Spleen (tissue), 11 donors: ENCODE data around the gene SMU1. TPM values are rescaled to one million over a fixed set of nuclear protein-coding genes. Genes with fewer than 3 reads are reported as not detected.

Experiments
- DNase-seq: peaks from one replicate; pipeline ENCODE4 v3.0.0-alpha.2; 2020
- H3K27ac ChIP-seq, 8 donors: fragments of 200-600 bp; sonication (generic) in 7 of 8; 1 replicate in 4 of 8; 2 replicates in 4 of 8; pipeline versions ENCODE4 v1.5.0 to v1.8.0; 2016 to 2021; ENCODE audit warnings: inconsistent platforms in 4 of 8, mild to moderate bottlenecking in 4 of 8, moderate library complexity in 1 of 8
- H3K27me3 ChIP-seq, 7 donors: fragments of 200-600 bp; sonication (generic) in 6 of 7; replicated peaks in 1 of 7; 1 replicate in 4 of 7; 2 replicates in 3 of 7; pipeline versions ENCODE4 v1.5.0 to v1.8.0; 2016 to 2021; ENCODE audit warnings: inconsistent platforms in 3 of 7, mild to moderate bottlenecking in 1 of 7
- H3K36me3 ChIP-seq, 6 donors: fragments of 200-600 bp; sonication (generic) in 5 of 6; 1 replicate in 4 of 6; 2 replicates in 2 of 6; pipeline versions ENCODE4 v1.5.0 to v1.8.0; 2016 to 2021; ENCODE audit warnings: inconsistent platforms in 2 of 6
- H3K4me1 ChIP-seq, 6 donors: fragments of 200-600 bp; sonication (generic) in 5 of 6; 1 replicate in 3 of 6; 2 replicates in 3 of 6; pipeline versions ENCODE4 v1.5.0 to v1.8.0; 2016 to 2021; ENCODE audit warnings: inconsistent platforms in 3 of 6
- H3K4me3 ChIP-seq, 8 donors: fragments of 200-600 bp; sonication (generic) in 7 of 8; 1 replicate in 4 of 8; 2 replicates in 4 of 8; pipeline versions ENCODE4 v1.5.0 to v1.8.0; 2016 to 2021; ENCODE audit warnings: inconsistent platforms in 4 of 8, mild to moderate bottlenecking in 4 of 8, moderate library complexity in 2 of 8
- H3K9me3 ChIP-seq, 8 donors: fragments of 200-600 bp; sonication (generic) in 7 of 8; 1 replicate in 4 of 8; 2 replicates in 4 of 8; pipeline versions ENCODE4 v1.5.0 to v1.8.0; 2016 to 2021; ENCODE audit warnings: inconsistent platforms in 4 of 8
- CTCF ChIP-seq, 11 experiments: fragments of 200-600 bp in 7 of 11; fragments of 450-650 bp in 4 of 11; sonication (generic) in 4 of 11; IDR thresholded peaks in 8 of 11; conservative IDR thresholded peaks in 3 of 11; 1 replicate in 7 of 11; 2 replicates in 4 of 11; pipeline versions ENCODE4 v1.4.0 to v1.8.0; 2016 to 2021; ENCODE audit warnings: antibody characterized with exemption in 11 of 11, inconsistent platforms in 4 of 11, mild to moderate bottlenecking in 1 of 11
- POLR2A ChIP-seq, 3 donors: fragments of 450-650 bp; IDR thresholded peaks; one replicate each; pipeline ENCODE4 v1.5.1; 2017; ENCODE audit warnings: antibody characterized with exemption in 3 of 3, mild to moderate bottlenecking in 1 of 3
- POLR2AphosphoS5 ChIP-seq, 3 donors: sonication (generic); formaldehyde crosslinking; IDR thresholded peaks; one replicate each; pipeline ENCODE4 v1.5.1; 2017; ENCODE audit warnings: antibody characterized with exemption in 3 of 3
- WGBS, 5 donors: extraction: QIAGEN DNeasy Blood & Tissue Kit in 3 of 5; methylation state at CpG; one replicate each; pipeline versions ENCODE4 v1.1.5 to v1.1.7; 2013 to 2018; 5-methylcytosine and 5-hydroxymethylcytosine counted together
- intact Hi-C: fragments of 100-400 bp; cut with DNase I; formaldehyde crosslinking; loops from one replicate; pipeline ENCODE4 v1.15.0; 2023; ENCODE audit warnings: low total_unique reads
- polyA plus RNA-seq, 3 donors: library from polyadenylated mRNA; stranded (reverse); fragments of 200-250 nt; gene quantifications; one replicate each; pipeline ENCODE4 v1.2.1, GENCODE V29; 2013
- total RNA-seq, 7 donors: library from RNA; depleted of rRNA in 3 of 7; stranded (reverse); fragments of >200 nt in 3 of 7; fragmentation: NEBNext Ultra II Directional in 4 of 7; extraction: Animal tissue kit (Norgen Biotek cat#: 25700) in 4 of 7; gene quantifications; one replicate each; pipeline versions ENCODE4 v1.1.0 to v1.2.1, GENCODE V29; 2016 to 2021
- donor health status: healthy with polysubstance abuse.
- donor health status: DM: no; HTN: no; CAD: no; lungs with moderate emphysema.
- donor health status: DM: no; HTN: no; CAD: no.
- donor health status: Bipolar disorder and iron deficiency.
- donor health status: healthy.
- donor health status: DM: no; HTN: no; CAD: no.
- donor health status: DM: yes; HTN: yes; CAD: no.

SMU1 gene
- total and polyA plus RNA-seq, 10 donors: 7.2 to 23.3 (median 18.8) TPM

GRCh38 chr9:33051144-33051543, 25.3 kb downstream of the SMU1 start:
- H3K4me1 ChIP-seq: peaks cover 0 to 5% (median 2%) of the 10 kb centered on the region in 6 donors
- H3K36me3 ChIP-seq: peaks cover 12 to 97% (median 76%) of the 10 kb centered on the region in 6 donors
- peak overlapping the region in 1 of 8 donors; percentile 23 for H3K27ac ChIP-seq
- no peaks in the 10 kb centered on the region for H3K27me3 ChIP-seq
- WGBS, 5 donors: 83 to 88% (median 87%) methylated on average over 4 of the region's 4 CpGs
- no peaks in the 10 kb centered on the region for H3K9me3 ChIP-seq
- DNase-seq: no peak
- intact Hi-C loops: no loop called here
- no peak overlapping the region for H3K4me3 ChIP-seq
- TF ChIP-seq POLR2AphosphoS5 (IDR thresholded peaks at IDR 0.05) (no peak), POLR2A (IDR thresholded peaks at IDR 0.05) (no peak), CTCF (IDR thresholded peaks at IDR 0.05 in 8 of 11, conservative IDR thresholded peaks at IDR 0.05 in 3 of 11) (no peak)

GRCh38 chr9:33049680-33050361, 26.7 kb downstream of the SMU1 start:
- TF ChIP-seq POLR2AphosphoS5 (IDR thresholded peaks at IDR 0.05) (no peak), CTCF (IDR thresholded peaks at IDR 0.05 in 8 of 11, conservative IDR thresholded peaks at IDR 0.05 in 3 of 11) (no peak), POLR2A (IDR thresholded peaks at IDR 0.05) (no peak)
- no peaks in the 10 kb centered on the region for H3K9me3 ChIP-seq
- H3K36me3 ChIP-seq: peaks cover 9 to 93% (median 69%) of the 10 kb centered on the region in 6 donors
- no peak overlapping the region for H3K27ac ChIP-seq
- H3K4me3 ChIP-seq: no peak overlapping the region
- peaks cover 0 to 8% (median 3%) of the 10 kb centered on the region in 6 donors for H3K4me1 ChIP-seq
- intact Hi-C loops: no loop called here
- H3K27me3 ChIP-seq: no peaks in the 10 kb centered on the region
- no peak for DNase-seq
- WGBS, 5 donors: 90 to 100% (median 95%) methylated on average over 2 of the region's 2 CpGs

GRCh38 chr9:33048054-33048465, 28.4 kb downstream of the SMU1 start:
- 89 to 96% (median 93%) methylated on average over 2 of the region's 2 CpGs for WGBS, 5 donors
- H3K27me3 ChIP-seq: no peaks in the 10 kb centered on the region
- no peak for DNase-seq
- H3K4me1 ChIP-seq: peaks cover 5 to 25% (median 20%) of the 10 kb centered on the region in 6 donors
- intact Hi-C loops: no loop called here
- TF ChIP-seq POLR2AphosphoS5 (IDR thresholded peaks at IDR 0.05) (no peak), POLR2A (IDR thresholded peaks at IDR 0.05) (no peak), CTCF (IDR thresholded peaks at IDR 0.05 in 8 of 11, conservative IDR thresholded peaks at IDR 0.05 in 3 of 11) (no peak)
- H3K4me3 ChIP-seq: no peak overlapping the region
- no peaks in the 10 kb centered on the region for H3K9me3 ChIP-seq
- no peak overlapping the region for H3K27ac ChIP-seq
- peaks cover 2 to 76% (median 53%) of the 10 kb centered on the region in 6 donors for H3K36me3 ChIP-seq

- DNase-seq: no peak
- H3K4me3 ChIP-seq: no peak overlapping the region
- intact Hi-C loops: no loop called here
- 91 to 100% (median 94%) methylated on average over 1 of the region's 1 CpG for WGBS, 5 donors
- peaks cover 5 to 39% (median 23%) of the 10 kb centered on the region in 6 donors for H3K4me1 ChIP-seq
- no peaks in the 10 kb centered on the region for H3K27me3 ChIP-seq
- TF ChIP-seq POLR2A (IDR thresholded peaks at IDR 0.05): no peak
- no peak for TF ChIP-seq CTCF (IDR thresholded peaks at IDR 0.05 in 8 of 11, conservative IDR thresholded peaks at IDR 0.05 in 3 of 11)
- TF ChIP-seq POLR2AphosphoS5 (IDR thresholded peaks at IDR 0.05): no peak
- no peaks in the 10 kb centered on the region for H3K9me3 ChIP-seq
- no peak overlapping the region for H3K27ac ChIP-seq
- H3K36me3 ChIP-seq: peaks cover 0 to 60% (median 35%) of the 10 kb centered on the region in 6 donors
Measured at GRCh38 chr9:33046061-33046460, 30.4 kb downstream of the SMU1 start.
